HepG2 (cell line): ENCODE results near the gene RNASE4. TPM values are rescaled to one million over a fixed set of nuclear protein-coding genes. Genes with fewer than 3 reads are reported as not detected.

Experiments used
- CENPBD1 ChIP-seq: sonication (generic); formaldehyde crosslinking; IDR thresholded peaks from 2 replicates; pipeline ENCODE4 v1.8.0; 2022; ENCODE audit warnings: missing genetic modification reagents, low read depth, mild to moderate bottlenecking, borderline replicate concordance
- CREBL2 ChIP-seq: sonication (generic); formaldehyde crosslinking; IDR thresholded peaks from 2 replicates; pipeline ENCODE4 v1.8.1; 2023; ENCODE audit warnings: missing genetic modification reagents, mild to moderate bottlenecking, borderline replicate concordance
- CSRNP1 ChIP-seq: sonication (generic); formaldehyde crosslinking; IDR thresholded peaks from 2 replicates; pipeline ENCODE4 v1.8.1; 2023; ENCODE audit warnings: mild to moderate bottlenecking, missing genetic modification reagents
- EEA1 ChIP-seq: sonication (generic); formaldehyde crosslinking; IDR thresholded peaks from 2 replicates; pipeline ENCODE4 v1.5.1; 2020; ENCODE audit warnings: mild to moderate bottlenecking, missing genetic modification reagents, borderline replicate concordance
- ETV6 ChIP-seq: sonication (generic); formaldehyde crosslinking; conservative IDR thresholded peaks from 2 replicates; pipeline ENCODE4 v1.4.0; 2020; ENCODE audit warnings: missing genetic modification reagents
- HMGA1 ChIP-seq: sonication (generic); formaldehyde crosslinking; conservative IDR thresholded peaks from 2 replicates; pipeline ENCODE4 v1.4.0; 2020; ENCODE audit warnings: missing genetic modification reagents
- JUN ChIP-seq: sonication (generic); formaldehyde crosslinking; IDR thresholded peaks from 2 replicates; pipeline ENCODE4 v1.4.0; 2020; ENCODE audit warnings: mild to moderate bottlenecking, missing genetic modification reagents
- POGK ChIP-seq: sonication (generic); formaldehyde crosslinking; conservative IDR thresholded peaks from 2 replicates; pipeline ENCODE4 v1.8.0; 2022; ENCODE audit warnings: mild to moderate bottlenecking, moderate library complexity, missing genetic modification reagents
- SRF ChIP-seq: IDR thresholded peaks from 2 replicates; pipeline ENCODE4 v1.6.1; 2011; ENCODE audit warnings: mild to moderate bottlenecking, low read depth, low read length, moderate library complexity
- SRSF4 ChIP-seq: fragments of 200-400 bp; formaldehyde crosslinking; IDR thresholded peaks from one replicate; pipeline ENCODE4 v1.6.1; 2018; ENCODE audit warnings: mild to moderate bottlenecking, low read depth, low read length, moderate library complexity; ENCODE audit not compliant: poor library complexity, severe bottlenecking
- TERF1 ChIP-seq: sonication (generic); formaldehyde crosslinking; IDR thresholded peaks from 2 replicates; pipeline ENCODE4 v1.8.0; 2022; ENCODE audit warnings: mild to moderate bottlenecking, missing genetic modification reagents, moderate library complexity
- TOE1 ChIP-seq: sonication (generic); formaldehyde crosslinking; IDR thresholded peaks from 2 replicates; pipeline ENCODE4 v1.4.0; 2020; ENCODE audit warnings: mild to moderate bottlenecking, missing genetic modification reagents
- ZFX ChIP-seq: sonication (generic); formaldehyde crosslinking; IDR thresholded peaks from 2 replicates; pipeline ENCODE4 v1.4.0; 2020; ENCODE audit warnings: mild to moderate bottlenecking, low read depth, missing genetic modification reagents, moderate library complexity
- ZNF335 ChIP-seq: sonication (generic); formaldehyde crosslinking; IDR thresholded peaks from 2 replicates; pipeline ENCODE4 v1.4.0; 2020; ENCODE audit warnings: missing genetic modification reagents
- ZNF484 ChIP-seq: sonication (generic); formaldehyde crosslinking; IDR thresholded peaks from 2 replicates; pipeline ENCODE4 v1.5.1; 2020; ENCODE audit warnings: mild to moderate bottlenecking, low read depth, missing genetic modification reagents, borderline replicate concordance
- ZNF556 ChIP-seq: sonication (generic); formaldehyde crosslinking; IDR thresholded peaks from 2 replicates; pipeline ENCODE4 v1.4.0; 2020; ENCODE audit warnings: mild to moderate bottlenecking, missing genetic modification reagents, borderline replicate concordance
- ZNF614 ChIP-seq: IDR thresholded peaks from 2 replicates; pipeline ENCODE4 v1.6.1; 2018; ENCODE audit warnings: missing biosample characterization, missing genetic modification reagents, inconsistent platforms, borderline replicate concordance
- ZNF749 ChIP-seq: sonication (generic); formaldehyde crosslinking; IDR thresholded peaks from 2 replicates; pipeline ENCODE4 v1.8.0; 2022; ENCODE audit warnings: mild to moderate bottlenecking, missing genetic modification reagents, moderate library complexity, borderline replicate concordance
- ZSCAN20 ChIP-seq: sonication (generic); formaldehyde crosslinking; IDR thresholded peaks from 2 replicates; pipeline ENCODE4 v1.4.0; 2020; ENCODE audit warnings: missing genetic modification reagents, mild to moderate bottlenecking, borderline replicate concordance
- polyA plus RNA-seq, 8 experiments: library from polyadenylated mRNA; depleted of rRNA in 3 of 8; stranded (reverse) in 7 of 8; unstranded in 1 of 8; fragments of >200 nt; fragmentation: Illumina TruSeq in 4 of 8; extraction: Trizol in 4 of 8; gene quantifications; 2 replicates each; pipeline versions ENCODE4 v1.2.1 to v1.2.3, GENCODE V29; 2011 to 2016; ENCODE audit warnings: low read depth in 4 of 8, missing spikeins in 1 of 8, mixed read lengths in 1 of 8; ENCODE audit not compliant: insufficient read depth in 1 of 8
- total RNA-seq, 5 experiments: library from RNA; depleted of rRNA; stranded (reverse); fragments of >200 nt; fragmentation: Illumina TruSeq; extraction: Trizol; gene quantifications; 2 replicates each; pipeline ENCODE4 v1.2.3, GENCODE V29; 2016; ENCODE audit warnings: low read depth in 1 of 5
- TF ChIP-seq, protein P1 (sequence below): sonication (generic); formaldehyde crosslinking; IDR thresholded peaks from 2 replicates; pipeline ENCODE4 v1.4.0; 2020; ENCODE audit warnings: missing genetic modification reagents, borderline replicate concordance

The RNASE4 gene
- total and polyA plus RNA-seq, 2 of the 13 experiments (the other 11 are each of a cell fraction or from before 2014, with no cell fraction given), result 109 to 983 TPM

DNA sequence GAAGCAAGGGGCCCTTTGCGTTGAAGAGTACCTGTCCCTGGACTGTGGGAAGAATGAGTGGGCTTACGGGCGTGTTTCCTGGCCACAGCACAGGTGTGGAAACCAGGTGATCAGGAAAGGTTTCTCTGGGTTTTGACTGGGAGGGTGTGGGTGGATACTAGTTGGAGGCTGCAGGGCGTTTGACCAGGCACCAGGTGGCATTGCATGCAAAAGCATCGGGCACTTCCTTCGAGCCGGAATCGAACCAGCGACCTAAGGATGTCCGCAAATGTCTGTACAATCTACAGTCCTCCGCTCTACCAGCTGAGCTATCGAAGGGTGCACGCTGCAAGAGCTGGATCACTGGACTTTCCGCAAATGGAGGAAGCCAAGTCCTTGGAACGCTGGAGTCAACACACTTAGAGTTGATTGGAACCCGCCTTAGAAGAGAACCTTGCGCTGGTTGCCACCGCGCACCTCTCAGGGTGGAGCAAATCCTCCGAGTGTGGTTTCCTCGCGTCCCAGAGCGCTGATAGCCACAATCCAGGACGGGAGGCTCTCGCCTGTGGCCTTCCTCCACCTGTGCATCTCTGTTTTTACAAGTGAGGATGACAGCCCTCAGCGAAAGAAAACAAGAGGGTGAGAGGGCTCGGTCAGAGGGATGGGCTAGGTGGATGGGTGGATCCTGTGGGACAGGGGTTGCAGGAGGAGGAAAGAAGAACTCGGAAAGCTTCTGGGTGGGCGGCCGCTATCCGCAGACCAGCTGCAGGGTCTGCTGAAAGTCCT lies 21.2 kb upstream of the RNASE4 start (continued):
- TF ChIP-seq ZNF484 (CRISPR knock-in tag) (no peak), ZNF614 (CRISPR knock-in tag) (0 out of 2 replicates have a peak, but pooled peaks have one; percentile 46), CREBL2 (CRISPR knock-in tag) (no peak), CENPBD1 (CRISPR knock-in tag) (no peak), ETV6 (CRISPR knock-in tag) (peak; percentile 57; the same call in 1 of the 2 replicates), ZFX (CRISPR knock-in tag) (peak; percentile 40; the same call in 1 of the 2 replicates), ZNF335 (CRISPR knock-in tag) (0 out of 2 replicates have a peak, but pooled peaks have one; percentile 62), JUN (CRISPR knock-in tag) (no peak), TERF1 (no peak), EEA1 (no peak), ZNF556 (CRISPR knock-in tag) (no peak; the same call in 1 of the 2 replicates), SRSF4 (no peak), CSRNP1 (CRISPR knock-in tag) (no peak; the same call in 1 of the 2 replicates), ZNF749 (no peak), HMGA1 (CRISPR knock-in tag) (no peak), POGK (CRISPR knock-in tag) (no peak), SRF (no peak), TOE1 (CRISPR knock-in tag) (0 out of 2 replicates have a peak, but pooled peaks have one; percentile 36), ZSCAN20 (CRISPR knock-in tag) (no peak)
- TF ChIP-seq, protein P1, sequence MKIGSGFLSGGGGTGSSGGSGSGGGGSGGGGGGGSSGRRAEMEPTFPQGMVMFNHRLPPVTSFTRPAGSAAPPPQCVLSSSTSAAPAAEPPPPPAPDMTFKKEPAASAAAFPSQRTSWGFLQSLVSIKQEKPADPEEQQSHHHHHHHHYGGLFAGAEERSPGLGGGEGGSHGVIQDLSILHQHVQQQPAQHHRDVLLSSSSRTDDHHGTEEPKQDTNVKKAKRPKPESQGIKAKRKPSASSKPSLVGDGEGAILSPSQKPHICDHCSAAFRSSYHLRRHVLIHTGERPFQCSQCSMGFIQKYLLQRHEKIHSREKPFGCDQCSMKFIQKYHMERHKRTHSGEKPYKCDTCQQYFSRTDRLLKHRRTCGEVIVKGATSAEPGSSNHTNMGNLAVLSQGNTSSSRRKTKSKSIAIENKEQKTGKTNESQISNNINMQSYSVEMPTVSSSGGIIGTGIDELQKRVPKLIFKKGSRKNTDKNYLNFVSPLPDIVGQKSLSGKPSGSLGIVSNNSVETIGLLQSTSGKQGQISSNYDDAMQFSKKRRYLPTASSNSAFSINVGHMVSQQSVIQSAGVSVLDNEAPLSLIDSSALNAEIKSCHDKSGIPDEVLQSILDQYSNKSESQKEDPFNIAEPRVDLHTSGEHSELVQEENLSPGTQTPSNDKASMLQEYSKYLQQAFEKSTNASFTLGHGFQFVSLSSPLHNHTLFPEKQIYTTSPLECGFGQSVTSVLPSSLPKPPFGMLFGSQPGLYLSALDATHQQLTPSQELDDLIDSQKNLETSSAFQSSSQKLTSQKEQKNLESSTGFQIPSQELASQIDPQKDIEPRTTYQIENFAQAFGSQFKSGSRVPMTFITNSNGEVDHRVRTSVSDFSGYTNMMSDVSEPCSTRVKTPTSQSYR (CRISPR knock-in tag), result peak; percentile 25; the same call in 1 of the 2 replicates
